PC-9 (cell line): Measurements from ENCODE around the gene ZFR. TPM values are rescaled to one million over a fixed set of nuclear protein-coding genes. Genes with fewer than 3 reads are reported as not detected.

Experiments used
- BruUV-seq: library from RNA; stranded (reverse); fragments of 400-500 nt; replicated peaks from 2 replicates; lab custom pipeline; 2021; lab: Mats Ljungman, UMichigan
- CTCF ChIA-PET: fragments of 300-600 bp; sonication (Branson Sonifier 250); formaldehyde crosslinking; loops from one replicate; lab custom pipeline; 2022; ENCODE audit warnings: antibody characterized with exemption; lab: Charles Lee
- POLR2A ChIA-PET: fragments of 300-600 bp; sonication (Branson Sonifier 250); formaldehyde crosslinking; loops from one replicate; lab custom pipeline; 2022; ENCODE audit warnings: antibody characterized with exemption; ENCODE audit not compliant: unreplicated experiment; lab: Charles Lee
- DNase-seq, 2 experiments: peaks; one replicate each; pipeline versions ENCODE4 v3.0.0 to v3.0.0-alpha.2; 2015 to 2022; ENCODE audit warnings: mixed read lengths in 1 of 2
- H2AFZ ChIP-seq: fragments of 200-600 bp; sonication (generic); 2 replicates; pipeline ENCODE4 v1.8.1; 2017; ENCODE audit warnings: antibody characterized with exemption
- H3F3A ChIP-seq: fragments of 200-600 bp; sonication (generic); 2 replicates; pipeline ENCODE4 v1.8.1; 2017; ENCODE audit warnings: antibody characterized with exemption, mild to moderate bottlenecking, low read depth; ENCODE audit not compliant: insufficient read depth
- H3K27ac ChIP-seq: fragments of 200-600 bp; sonication (generic); 2 replicates; pipeline ENCODE4 v1.6.1; 2016; ENCODE audit warnings: mixed run types
- H3K27me3 ChIP-seq: fragments of 200-600 bp; sonication (generic); 2 replicates; pipeline ENCODE4 v1.6.1; 2016; ENCODE audit warnings: low read depth, mixed run types; ENCODE audit not compliant: insufficient read depth
- H3K36me3 ChIP-seq: fragments of 200-600 bp; sonication (generic); 2 replicates; pipeline ENCODE4 v1.6.1; 2016; ENCODE audit warnings: low read depth, mixed run types
- H3K4me1 ChIP-seq: fragments of 200-600 bp; sonication (generic); replicated peaks from 2 replicates; pipeline ENCODE4 v1.6.1; 2016; ENCODE audit warnings: mixed run types; ENCODE audit not compliant: insufficient read depth
- H3K4me2 ChIP-seq: fragments of 200-600 bp; sonication (generic); 2 replicates; pipeline ENCODE4 v1.6.1; 2017; ENCODE audit warnings: mixed run types
- H3K4me3 ChIP-seq: fragments of 200-600 bp; sonication (generic); 2 replicates; pipeline ENCODE4 v1.6.1; 2016; ENCODE audit warnings: mixed run types
- H3K79me2 ChIP-seq: fragments of 200-600 bp; sonication (generic); 2 replicates; pipeline ENCODE4 v1.6.1; 2017; ENCODE audit warnings: low read depth, mixed run types
- H3K9me2 ChIP-seq: fragments of 200-600 bp; sonication (generic); 2 replicates; pipeline ENCODE4 v1.8.1; 2017; ENCODE audit warnings: mild to moderate bottlenecking; ENCODE audit not compliant: insufficient read depth
- H3K9me3 ChIP-seq: fragments of 200-600 bp; sonication (generic); 2 replicates; pipeline ENCODE4 v1.8.1; 2016; ENCODE audit warnings: low read depth; ENCODE audit not compliant: insufficient read depth
- H4K20me1 ChIP-seq: fragments of 200-600 bp; sonication (generic); 2 replicates; pipeline ENCODE4 v1.8.1; 2017; ENCODE audit not compliant: insufficient read depth
- EZH2 ChIP-seq: fragments of 200-600 bp; sonication (generic); IDR thresholded peaks from 2 replicates; pipeline ENCODE4 v1.8.0; 2017; ENCODE audit warnings: antibody characterized with exemption, low read depth
- intact Hi-C: fragments of 100-400 bp; cut with micrococcal nuclease; formaldehyde crosslinking; loops from one replicate; pipeline ENCODE4 v1.10.0; 2022; ENCODE audit not compliant: unreplicated experiment
- total RNA-seq: library from RNA; stranded (reverse); gene quantifications from 2 replicates; pipeline ENCODE4 v1.2.3, GENCODE V29; 2021
- TF ChIP-seq, protein P1 (sequence below): fragments of 200-600 bp; sonication (generic); conservative IDR thresholded peaks from 2 replicates; pipeline ENCODE4 v1.6.1; 2017; ENCODE audit warnings: mixed run types, antibody characterized with exemption, mild to moderate bottlenecking, moderate library complexity

ZFR gene
- total RNA-seq, 1 experiment from 2014 or later = 69.2 TPM

DNA sequence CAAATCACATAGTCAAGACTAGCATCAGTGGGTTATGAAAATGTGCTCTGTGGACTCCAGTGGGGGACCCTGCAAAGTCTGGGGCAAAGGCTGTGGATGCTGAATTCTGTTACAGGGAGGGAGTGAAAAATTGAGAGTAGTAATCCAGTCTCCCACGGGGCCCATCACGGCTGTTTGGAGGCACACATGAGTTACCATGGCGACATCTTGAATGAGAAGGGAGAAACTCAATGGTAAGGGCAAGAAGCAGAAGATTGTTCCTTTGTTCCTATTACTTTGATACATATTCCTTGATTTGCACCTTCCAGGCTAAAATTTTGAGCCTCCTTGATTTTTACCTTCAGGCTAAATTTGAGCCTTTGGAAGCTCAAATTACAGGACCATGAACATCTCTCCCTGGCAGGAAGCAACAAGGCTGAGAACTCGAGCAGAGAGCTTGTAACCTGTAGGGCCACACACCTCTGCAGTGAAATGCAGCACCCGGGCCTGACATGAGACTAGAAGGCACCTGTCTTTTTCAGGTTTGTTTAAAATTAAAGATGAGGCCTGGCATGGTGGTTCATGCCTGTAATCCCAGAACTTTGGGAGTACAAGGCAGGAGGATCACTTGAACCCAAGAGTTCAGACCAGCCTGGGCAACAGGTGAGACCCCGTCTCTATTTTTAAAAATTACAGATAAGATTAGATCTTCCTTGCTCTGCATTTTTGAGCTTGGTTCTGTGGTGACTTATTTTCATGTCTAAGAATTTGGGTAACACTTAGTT, 31.0 kb upstream of the ZFR start:
- H3K4me1 ChIP-seq = no peaks in the 10 kb centered on the region
- no peaks in the 10 kb centered on the region for H3K27me3 ChIP-seq
- ChIA-PET CTCF (no interaction called here), POLR2A (no interaction called here)
- H2AFZ ChIP-seq = no peak overlapping the region
- no peaks in the 10 kb centered on the region for H3K36me3 ChIP-seq
- no peaks in the 10 kb centered on the region for H4K20me1 ChIP-seq
- H3K27ac ChIP-seq = no peak overlapping the region
- intact Hi-C loops = no loop called here
- H3K79me2 ChIP-seq = no peaks in the 10 kb centered on the region
- no peak for TF ChIP-seq EZH2
- TF ChIP-seq, protein P1, sequence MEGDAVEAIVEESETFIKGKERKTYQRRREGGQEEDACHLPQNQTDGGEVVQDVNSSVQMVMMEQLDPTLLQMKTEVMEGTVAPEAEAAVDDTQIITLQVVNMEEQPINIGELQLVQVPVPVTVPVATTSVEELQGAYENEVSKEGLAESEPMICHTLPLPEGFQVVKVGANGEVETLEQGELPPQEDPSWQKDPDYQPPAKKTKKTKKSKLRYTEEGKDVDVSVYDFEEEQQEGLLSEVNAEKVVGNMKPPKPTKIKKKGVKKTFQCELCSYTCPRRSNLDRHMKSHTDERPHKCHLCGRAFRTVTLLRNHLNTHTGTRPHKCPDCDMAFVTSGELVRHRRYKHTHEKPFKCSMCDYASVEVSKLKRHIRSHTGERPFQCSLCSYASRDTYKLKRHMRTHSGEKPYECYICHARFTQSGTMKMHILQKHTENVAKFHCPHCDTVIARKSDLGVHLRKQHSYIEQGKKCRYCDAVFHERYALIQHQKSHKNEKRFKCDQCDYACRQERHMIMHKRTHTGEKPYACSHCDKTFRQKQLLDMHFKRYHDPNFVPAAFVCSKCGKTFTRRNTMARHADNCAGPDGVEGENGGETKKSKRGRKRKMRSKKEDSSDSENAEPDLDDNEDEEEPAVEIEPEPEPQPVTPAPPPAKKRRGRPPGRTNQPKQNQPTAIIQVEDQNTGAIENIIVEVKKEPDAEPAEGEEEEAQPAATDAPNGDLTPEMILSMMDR = no peak
- no peaks in the 10 kb centered on the region for H3K9me3 ChIP-seq
- no peak for DNase-seq
- no TSS peak for BruUV-seq
- H3K4me2 ChIP-seq = no peak overlapping the region
- H3K9me2 ChIP-seq = no peaks in the 10 kb centered on the region
- no peaks in the 10 kb centered on the region for H3F3A ChIP-seq
- H3K4me3 ChIP-seq = no peak overlapping the region

DNA sequence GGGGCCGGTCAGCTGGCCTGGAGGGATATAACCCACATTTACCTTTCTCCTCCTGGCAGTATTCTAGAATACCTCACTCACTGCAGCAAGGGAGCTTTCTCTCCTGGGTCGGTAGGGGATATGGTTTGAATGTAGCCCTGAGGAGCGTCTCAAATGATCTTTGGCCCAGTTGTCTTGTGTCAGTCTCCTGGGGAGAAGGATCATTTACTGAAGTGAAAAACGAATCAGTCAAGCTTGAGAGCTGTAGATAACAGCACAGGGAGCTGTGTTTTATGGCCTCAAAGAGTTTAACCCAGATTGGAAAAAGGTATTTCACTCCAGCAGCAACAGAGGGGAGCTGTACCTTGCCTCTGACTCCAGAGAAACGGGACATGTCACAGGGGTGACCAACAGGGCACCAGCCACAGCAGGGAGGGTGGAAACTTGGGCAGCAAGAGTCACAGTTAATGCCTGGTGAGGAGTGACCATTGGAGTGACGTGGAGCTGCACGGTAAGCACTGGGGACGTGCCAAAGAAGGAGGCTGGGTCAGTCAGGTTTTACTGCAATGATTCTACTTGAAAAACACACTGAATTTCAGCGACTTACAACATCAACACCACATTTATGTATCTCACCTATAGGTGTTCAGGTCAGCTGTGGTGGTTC, 29.8 kb upstream of the ZFR start:
- Histone ChIP-seq H3F3A (no peaks in the 10 kb centered on the region), H3K9me3 (no peaks in the 10 kb centered on the region), H3K36me3 (no peaks in the 10 kb centered on the region), H3K79me2 (no peaks in the 10 kb centered on the region), H4K20me1 (no peaks in the 10 kb centered on the region), H3K9me2 (no peaks in the 10 kb centered on the region), H3K27me3 (peaks cover 7% of the 10 kb centered on the region; the same call in 1 of the 2 replicates), H3K4me2 (no peak overlapping the region), H3K27ac (no peak overlapping the region), H3K4me3 (no peak overlapping the region), H2AFZ (no peak overlapping the region), H3K4me1 (no peaks in the 10 kb centered on the region)
- no peak for DNase-seq
- POLR2A ChIA-PET = no interaction called here
- TF ChIP-seq, protein P1 = no peak
- TF ChIP-seq EZH2 = no peak
- CTCF ChIA-PET = no interaction called here
- BruUV-seq = no TSS peak
- intact Hi-C loops = no loop called here

DNA sequence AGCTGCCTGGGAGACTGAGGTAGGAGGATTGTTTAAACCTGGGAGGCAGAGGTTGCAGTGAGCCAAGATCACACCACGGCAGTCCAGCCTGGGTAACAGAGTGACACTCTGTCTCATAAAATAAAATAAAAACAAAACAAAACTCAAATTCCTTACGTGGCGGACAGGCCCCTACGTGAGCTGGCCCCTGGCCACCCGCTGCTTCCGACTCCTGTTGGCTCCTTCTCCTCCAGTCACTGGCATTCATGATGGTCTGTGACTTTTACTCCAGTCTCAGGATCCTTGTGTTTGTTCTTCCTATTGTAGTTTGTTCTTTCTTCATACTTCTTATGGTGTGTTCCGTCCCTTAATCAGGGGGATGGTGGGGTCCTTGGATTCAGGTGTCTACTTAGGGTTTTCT, 28.5 kb upstream of the ZFR start:
- no peak overlapping the region for H3K4me2 ChIP-seq
- CTCF ChIA-PET = no interaction called here
- H3F3A ChIP-seq = no peaks in the 10 kb centered on the region
- intact Hi-C loops = no loop called here
- H2AFZ ChIP-seq = no peak overlapping the region
- POLR2A ChIA-PET = no interaction called here
- no peak for DNase-seq
- H3K9me2 ChIP-seq = no peaks in the 10 kb centered on the region
- H3K79me2 ChIP-seq = no peaks in the 10 kb centered on the region
- no peaks in the 10 kb centered on the region for H3K36me3 ChIP-seq
- H3K4me3 ChIP-seq = no peak overlapping the region
- H4K20me1 ChIP-seq = no peaks in the 10 kb centered on the region
- TF ChIP-seq, protein P1 = no peak
- no peak for TF ChIP-seq EZH2
- H3K4me1 ChIP-seq = no peaks in the 10 kb centered on the region
- peaks cover 8% of the 10 kb centered on the region; the same call in 1 of the 2 replicates for H3K27me3 ChIP-seq
- no peak overlapping the region for H3K27ac ChIP-seq
- no peaks in the 10 kb centered on the region for H3K9me3 ChIP-seq
- no TSS peak for BruUV-seq
